Ovary (tissue), 10 donors: ENCODE data around the gene GTF2H2. TPM values are rescaled to one million over a fixed set of nuclear protein-coding genes. Genes with fewer than 3 reads are reported as not detected.
"Not testable (repeated sequence)": the region's sequence is repeated elsewhere in the genome, so short reads cannot be mapped to it uniquely, and the experiment has no call there.

Source experiments
- DNase-seq, 5 donors: peaks; one replicate each; pipeline ENCODE4 v3.0.0-alpha.2; 2019 to 2020
- H3K27ac ChIP-seq, 2 donors: fragments of 200-600 bp; one replicate each; pipeline versions ENCODE4 v1.5.1 to v1.8.0; 2019 to 2022
- H3K27me3 ChIP-seq: fragments of 200-600 bp; one replicate; pipeline ENCODE4 v1.8.0; 2022
- H3K36me3 ChIP-seq: fragments of 200-600 bp; sonication (generic); one replicate; pipeline ENCODE4 v1.5.1; 2019
- H3K4me1 ChIP-seq: one replicate; pipeline ENCODE4 v1.8.1; 2013; ENCODE audit warnings: mild to moderate bottlenecking, moderate library complexity; ENCODE audit not compliant: insufficient read depth
- H3K4me3 ChIP-seq: fragments of 200-600 bp; sonication (generic); one replicate; pipeline ENCODE4 v1.5.1; 2017
- H3K9me3 ChIP-seq, 2 donors: fragments of 200-600 bp in 1 of 2; sonication (generic) in 1 of 2; one replicate each; pipeline versions ENCODE4 v1.5.1 to v1.8.1; 2013 to 2019; ENCODE audit warnings: mild to moderate bottlenecking in 1 of 2, moderate library complexity in 1 of 2
- WGBS, 3 donors: extraction: QIAGEN DNeasy Blood & Tissue Kit in 1 of 3; methylation state at CpG; one replicate each; pipeline versions ENCODE4 v1.1.5 to v1.1.7; 2013 to 2017; 5-methylcytosine and 5-hydroxymethylcytosine counted together
- intact Hi-C, 4 donors: fragments of 100-400 bp; cut with DNase I; formaldehyde crosslinking; loops; one replicate each; pipeline versions ENCODE4 v1.11.0 to v1.15.1; 2022 to 2023
- long read RNA-seq, 3 donors: library from polyadenylated mRNA in 2 of 3; unstranded in 2 of 3; transcript quantifications; one replicate each; pipeline ENCODE4 v2.0.0 and lab custom pipeline, GENCODE V29; 2021 to 2026
- polyA plus RNA-seq, 2 donors: library from polyadenylated mRNA; stranded (reverse); fragments of 200-250 nt in 1 of 2; fragments of 350-450 nt in 1 of 2; fragmentation: Illumina TruSeq in 1 of 2; extraction: RNeasy Lipid Tissue Mini Kit (QIAGEN cat#74804) in 1 of 2; gene quantifications; one replicate each; pipeline ENCODE4 v1.2.3, GENCODE V29; 2013 to 2014
- total RNA-seq, 7 donors: library from RNA; depleted of rRNA in 2 of 7; stranded (reverse); fragments of >200 nt in 2 of 7; fragmentation: NEBNext Ultra II Directional in 3 of 7; extraction: Animal tissue kit (Norgen Biotek cat#: 25700) in 3 of 7; gene quantifications; one replicate each; pipeline versions ENCODE4 v1.1.0 to v1.2.4, GENCODE V29; 2016 to 2023
- donor health status: DM: no; HTN: no; CAD: no; lungs with moderate emphysema.
- donor health status: DM: no; HTN: no; CAD: no.
- donor health status: Bipolar disorder and iron deficiency.
- donor health status: DM: yes; HTN: yes; CAD: no.
- donor health status: DM: no; HTN: no; CAD: no.
- donor health status: DM: yes; HTN: yes; CAD: no.

GTF2H2 gene
- total RNA-seq (10 to 100 TPM in 6 of 7 donors, 1 to 10 TPM in 1; 5.4 to 34.6 (median 17.3) TPM), polyA plus RNA-seq (1 to 10 TPM; 6.1 to 7.4 TPM)
- long read RNA-seq, donor 1, full-length matches to known transcripts, result 11 of 47 reads
- long read RNA-seq, donor 1, partial matches to known transcripts, result 6 of 47 reads
- long read RNA-seq, donor 1, other reads (novel, unspliced or antisense), result 30 of 47 reads
- long read RNA-seq, donor 2, full-length matches to known transcripts, result 4 of 4 reads
- long read RNA-seq, donor 2, partial matches to known transcripts, result 0 of 4 reads
- long read RNA-seq, donor 2, other reads (novel, unspliced or antisense), result 0 of 4 reads
- long read RNA-seq, donor 3, partial matches to known transcripts, result 0 of 6 reads
- long read RNA-seq, donor 3, other reads (novel, unspliced or antisense), result 4 of 6 reads

DNA sequence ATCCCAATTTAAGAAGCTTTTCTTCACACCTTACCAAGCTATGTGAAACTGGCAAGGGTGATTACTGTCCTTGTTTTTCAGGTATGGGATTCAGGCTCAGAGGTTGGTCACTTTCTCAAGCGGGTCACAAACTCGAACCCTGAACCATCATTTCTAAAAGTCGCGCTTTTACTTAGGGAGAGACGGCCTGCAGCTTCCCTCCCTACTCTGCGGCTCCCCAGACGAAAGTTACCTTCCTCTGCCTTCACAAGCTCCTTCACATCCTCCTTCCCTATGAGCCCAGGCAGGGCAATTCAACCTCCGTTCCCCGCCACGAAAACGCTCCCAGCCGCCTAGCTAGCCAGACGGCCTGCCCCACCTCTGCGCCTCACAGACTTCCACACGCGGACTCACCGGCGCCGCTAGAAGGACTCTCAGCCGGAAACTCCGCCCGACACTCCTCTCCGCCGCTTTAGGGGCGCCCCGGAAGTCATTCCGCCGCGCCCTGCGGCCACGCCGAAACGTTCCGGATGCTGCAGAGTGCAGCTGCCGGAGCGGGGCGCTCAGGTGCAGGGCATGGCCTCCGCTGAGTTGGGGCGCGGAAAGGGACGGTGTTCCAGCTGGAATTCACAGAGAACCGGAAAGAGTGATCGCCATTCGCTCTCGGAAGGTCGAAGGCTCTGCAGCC is at the start of gene GTF2H2:
Gene GTF2H2, minus strand, starts transcription at position 415 of the 667 bp plus-strand sequence. CDS start 4,913 bp downstream, outside the sequence.
- H3K4me3 ChIP-seq, H3K27me3 ChIP-seq, H3K36me3 ChIP-seq, H3K27ac ChIP-seq, H3K4me1 ChIP-seq, intact Hi-C loops, H3K9me3 ChIP-seq, DNase-seq: not testable (repeated sequence)
- no CpG with 5 or more reads among the region's 46 CpGs for WGBS, 3 donors

DNA sequence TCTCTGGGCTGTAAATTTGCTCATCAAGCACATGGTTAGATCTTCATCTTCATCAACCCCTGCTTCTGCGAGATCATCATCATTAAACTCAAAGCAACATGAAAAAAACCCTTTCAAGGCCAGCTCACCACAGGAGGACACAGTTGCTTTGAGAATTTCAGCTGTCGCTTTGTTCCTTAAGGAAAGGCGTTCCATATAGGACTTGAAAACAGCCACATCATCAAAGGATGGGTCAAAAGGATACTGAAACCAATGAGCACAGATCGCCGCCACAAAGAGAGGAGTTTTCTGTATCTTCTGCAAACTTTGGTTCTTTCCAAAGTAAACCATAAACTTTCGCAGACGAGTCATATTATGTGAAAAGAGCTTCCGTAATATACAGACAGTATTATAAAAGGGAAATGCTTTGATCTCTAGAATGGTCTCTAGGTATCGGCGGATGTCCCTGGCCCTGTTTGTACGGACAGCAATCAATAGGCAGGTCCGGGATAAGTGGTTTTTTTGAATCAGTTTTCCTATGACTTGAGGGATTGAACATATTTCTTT is 42.3 kb upstream of the GTF2H2 start:
- no CpG with 5 or more reads among the region's 12 CpGs for WGBS, 3 donors
- intact Hi-C loops, H3K4me3 ChIP-seq, H3K36me3 ChIP-seq, H3K27ac ChIP-seq, H3K4me1 ChIP-seq, DNase-seq, H3K27me3 ChIP-seq, H3K9me3 ChIP-seq: not testable (repeated sequence)

DNA sequence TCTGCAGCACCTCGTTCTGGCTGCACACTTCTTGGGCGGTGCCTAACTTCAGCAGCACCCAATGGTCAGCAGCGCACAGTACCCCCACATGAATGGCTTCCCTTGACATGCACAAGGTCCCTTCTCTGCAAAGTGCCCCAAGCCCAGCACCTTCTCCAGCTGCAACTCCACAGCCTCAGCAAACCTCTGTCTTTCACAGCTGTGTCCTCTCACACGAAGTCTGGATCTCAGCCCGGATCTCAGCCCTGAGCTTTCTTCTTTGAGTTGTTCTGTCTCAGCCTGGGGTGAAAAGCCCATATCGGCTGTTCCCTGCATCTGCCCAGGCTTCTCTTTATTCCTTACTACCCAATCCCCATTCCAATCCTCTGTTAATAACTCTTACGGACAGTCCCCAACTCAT is 32.5 kb upstream of the GTF2H2 start:
- intact Hi-C loops, H3K27ac ChIP-seq, DNase-seq, H3K27me3 ChIP-seq, H3K4me3 ChIP-seq, H3K36me3 ChIP-seq, H3K4me1 ChIP-seq, H3K9me3 ChIP-seq: not testable (repeated sequence)
- no CpG with 5 or more reads among the region's 7 CpGs for WGBS, 3 donors

DNA sequence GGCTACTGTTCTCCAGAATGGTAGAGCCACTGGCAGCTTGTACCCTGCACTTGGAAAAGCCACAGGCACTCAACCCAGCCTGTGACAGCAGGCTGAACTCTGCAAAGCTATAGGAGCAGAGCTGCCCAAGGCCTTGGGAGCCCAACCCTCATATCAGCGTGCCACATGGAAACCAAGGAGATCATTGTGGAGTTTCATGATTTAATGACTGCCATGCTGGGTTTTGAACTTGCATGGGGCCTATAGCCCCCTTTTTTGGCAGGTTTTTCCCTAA is 30.4 kb upstream of the GTF2H2 start:
- H3K36me3 ChIP-seq, H3K4me3 ChIP-seq, H3K4me1 ChIP-seq, H3K9me3 ChIP-seq, H3K27me3 ChIP-seq, H3K27ac ChIP-seq, DNase-seq, intact Hi-C loops: not testable (repeated sequence)
- no CpG with 5 or more reads among the region's 1 CpG for WGBS, 3 donors

DNA sequence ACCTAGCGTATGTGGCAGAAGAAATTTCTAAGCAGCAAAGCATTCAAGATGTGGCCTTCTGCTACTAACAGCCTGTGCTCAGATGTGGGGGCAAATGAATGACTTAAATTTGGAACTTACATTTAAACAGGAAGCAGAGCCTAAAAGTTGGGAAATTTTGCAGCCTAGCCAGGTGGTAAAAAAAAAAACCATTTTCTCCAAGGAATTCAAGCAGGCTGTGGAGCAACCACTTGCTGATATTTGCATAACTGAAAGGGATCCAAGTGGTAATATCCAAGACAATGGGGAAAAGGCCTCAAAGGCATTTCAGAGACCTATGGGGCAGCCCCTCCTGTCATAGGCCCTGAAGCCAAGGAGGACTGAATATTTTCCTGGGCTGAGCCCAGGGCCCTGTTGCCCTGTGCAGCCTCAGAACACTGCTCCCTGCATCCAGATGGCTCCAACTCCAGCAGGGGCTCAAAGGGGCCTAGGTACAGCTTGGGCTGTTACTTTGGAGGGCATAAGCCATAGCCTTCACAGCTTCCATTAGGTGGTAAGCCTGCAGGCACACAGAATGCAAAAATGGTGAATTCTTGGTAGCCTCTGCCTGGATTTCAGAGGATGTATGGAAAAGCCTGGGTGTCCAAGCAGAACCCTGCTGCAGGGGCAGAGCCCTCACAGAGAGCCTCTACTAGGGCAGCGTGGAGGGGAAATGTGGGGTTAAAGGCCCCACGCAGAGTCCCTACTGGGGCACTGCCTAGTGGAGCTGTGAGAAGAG is 29.9 kb upstream of the GTF2H2 start:
- H3K4me3 ChIP-seq, intact Hi-C loops, H3K27ac ChIP-seq, H3K36me3 ChIP-seq, H3K9me3 ChIP-seq, H3K27me3 ChIP-seq, DNase-seq, H3K4me1 ChIP-seq: not testable (repeated sequence)
- 93 to 96% (median 95%) methylated on average over 2 of the region's 3 CpGs for WGBS, 3 donors

DNA sequence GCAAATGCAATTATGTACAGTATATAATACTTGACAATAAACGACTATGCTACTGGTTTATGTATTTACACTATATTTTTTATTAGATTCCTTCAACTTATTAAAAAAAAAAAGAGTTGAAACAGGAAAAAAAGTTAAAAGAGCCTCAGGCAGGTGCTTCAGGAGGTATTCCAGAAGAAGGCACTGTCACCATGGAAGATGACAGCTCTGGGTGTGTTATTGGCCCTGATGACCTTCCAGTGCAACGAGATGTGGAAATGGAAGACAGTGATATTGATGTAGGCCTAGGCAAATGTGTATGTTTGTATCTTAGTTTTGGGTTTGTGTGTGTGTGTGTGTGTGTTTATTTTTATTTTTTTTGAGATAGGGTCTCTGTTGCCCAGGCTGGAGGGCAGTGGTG is 22.3 kb upstream of the GTF2H2 start:
- H3K4me1 ChIP-seq, H3K9me3 ChIP-seq, H3K36me3 ChIP-seq, DNase-seq, H3K27ac ChIP-seq, H3K4me3 ChIP-seq, intact Hi-C loops, H3K27me3 ChIP-seq: not testable (repeated sequence)
- 56 to 94% (median 73%) methylated on average over 1 to 2 of the region's 2 CpGs for WGBS, 3 donors

DNA sequence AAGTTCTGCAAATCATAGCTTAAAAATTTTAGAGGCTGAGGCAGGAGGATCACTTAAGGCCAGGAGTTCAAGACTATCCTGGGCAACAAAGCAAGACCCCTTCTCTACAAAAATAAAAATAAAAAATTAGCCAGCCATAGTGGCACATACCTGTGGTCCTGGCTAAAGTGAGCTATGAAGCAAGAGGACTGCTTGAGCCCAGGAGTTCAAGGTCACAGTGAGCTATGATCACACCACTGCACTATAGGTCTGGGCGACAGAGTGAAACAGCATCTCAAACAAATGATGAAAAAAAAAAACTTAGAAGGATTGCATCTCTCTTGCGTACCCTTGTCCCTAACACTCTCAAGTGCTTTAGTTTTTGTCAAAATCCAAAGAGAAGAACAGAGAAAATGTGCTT is 21.3 kb upstream of the GTF2H2 start:
- H3K9me3 ChIP-seq, H3K27ac ChIP-seq, H3K36me3 ChIP-seq, DNase-seq, H3K4me3 ChIP-seq, H3K27me3 ChIP-seq, H3K4me1 ChIP-seq, intact Hi-C loops: not testable (repeated sequence)
- WGBS, 3 donors, result 96 to 100% methylated on average over 1 to 2 of the region's 2 CpGs; no CpG with 5 or more reads in 1 of the 3 donors

DNA sequence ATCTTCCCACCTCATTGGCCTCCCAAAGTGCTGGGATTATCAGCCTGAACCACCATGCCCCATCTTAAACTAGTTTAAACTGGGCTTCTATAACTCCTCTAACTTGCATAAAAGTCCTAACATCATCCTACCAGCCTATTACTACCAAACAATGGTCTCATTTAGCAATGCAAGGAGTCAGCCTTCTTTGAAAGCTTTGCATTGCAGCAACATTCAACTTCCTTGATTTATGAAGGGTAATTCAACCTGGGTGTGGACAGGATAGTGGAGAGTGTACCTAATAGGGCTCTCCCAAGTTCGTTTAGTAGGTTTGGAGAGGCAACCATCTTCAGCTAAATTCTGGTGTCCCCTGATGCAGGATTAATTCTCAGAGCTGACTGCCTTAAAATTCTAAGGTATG is 18.7 kb upstream of the GTF2H2 start:
- H3K4me1 ChIP-seq, H3K9me3 ChIP-seq, H3K4me3 ChIP-seq, DNase-seq, H3K27me3 ChIP-seq, H3K27ac ChIP-seq, H3K36me3 ChIP-seq, intact Hi-C loops: not testable (repeated sequence)
- no CpG with 5 or more reads among the region's 1 CpG for WGBS, 3 donors

DNA sequence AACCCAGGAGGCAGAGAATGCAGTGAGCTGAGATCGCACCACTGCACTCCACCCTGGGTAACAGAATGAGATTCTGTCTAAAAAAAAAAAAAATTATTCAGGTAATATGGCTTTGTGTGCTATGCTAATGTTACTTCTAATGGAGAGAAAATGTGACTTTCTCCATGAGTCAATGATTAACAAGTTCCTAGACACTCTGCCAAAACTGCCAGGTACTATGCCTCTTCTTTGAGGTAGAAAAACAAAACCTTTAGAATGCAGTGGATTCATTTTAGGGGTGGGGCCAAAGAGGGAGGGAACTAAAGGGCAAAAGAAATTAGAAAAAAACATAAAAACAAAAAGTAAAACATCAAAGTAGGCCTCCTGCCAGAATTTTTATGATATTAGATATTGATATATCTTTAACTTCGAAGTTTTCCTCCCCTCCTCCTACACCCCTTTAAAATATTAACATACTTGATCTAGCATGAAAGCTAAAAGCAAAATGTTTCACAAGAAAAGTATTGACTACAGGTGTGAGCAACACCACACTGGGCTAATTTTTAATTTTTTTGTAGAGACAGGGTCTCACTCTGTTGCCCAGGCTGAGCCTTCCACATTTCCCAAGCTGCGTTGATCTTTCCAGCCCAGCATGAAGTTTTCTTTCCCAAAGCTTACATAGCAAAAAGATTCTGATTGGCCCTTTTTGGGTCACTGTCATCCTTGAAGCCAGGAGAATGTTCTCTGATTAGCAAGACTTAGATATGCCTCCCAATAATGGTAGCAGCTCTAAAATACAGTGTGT is 17.0 kb upstream of the GTF2H2 start:
- H3K36me3 ChIP-seq, result not testable (repeated sequence)

DNA sequence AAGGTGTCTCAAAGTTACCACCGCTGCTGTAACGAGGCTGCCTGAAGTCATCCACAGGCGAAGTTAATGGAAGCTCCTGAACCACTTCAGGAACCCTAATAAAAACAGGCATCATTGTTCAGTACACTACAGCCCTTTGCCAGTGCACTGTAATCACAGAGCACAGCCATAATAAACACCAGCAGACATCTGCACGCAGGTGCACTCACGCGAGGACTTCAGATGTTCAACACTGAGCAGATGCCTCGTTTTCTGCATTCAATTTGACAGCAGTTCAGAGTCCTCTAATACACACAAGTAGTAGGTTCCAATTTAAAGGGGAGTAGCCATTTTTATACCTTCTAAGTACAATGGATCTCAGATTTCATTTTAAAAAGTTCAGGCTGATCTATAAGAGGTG is 15.4 kb upstream of the GTF2H2 start:
- H3K27ac ChIP-seq, H3K4me1 ChIP-seq, H3K36me3 ChIP-seq, H3K9me3 ChIP-seq, intact Hi-C loops, DNase-seq, H3K4me3 ChIP-seq, H3K27me3 ChIP-seq: not testable (repeated sequence)
- WGBS, 3 donors, result no CpG with 5 or more reads among the region's 7 CpGs

More for the DNA sequence above, 17.0 kb upstream of the GTF2H2 start:
- no CpG with 5 or more reads among the region's 3 CpGs for WGBS, 3 donors
- H3K27me3 ChIP-seq, H3K4me1 ChIP-seq, DNase-seq, H3K27ac ChIP-seq, H3K4me3 ChIP-seq, intact Hi-C loops, H3K9me3 ChIP-seq: not testable (repeated sequence)

DNA sequence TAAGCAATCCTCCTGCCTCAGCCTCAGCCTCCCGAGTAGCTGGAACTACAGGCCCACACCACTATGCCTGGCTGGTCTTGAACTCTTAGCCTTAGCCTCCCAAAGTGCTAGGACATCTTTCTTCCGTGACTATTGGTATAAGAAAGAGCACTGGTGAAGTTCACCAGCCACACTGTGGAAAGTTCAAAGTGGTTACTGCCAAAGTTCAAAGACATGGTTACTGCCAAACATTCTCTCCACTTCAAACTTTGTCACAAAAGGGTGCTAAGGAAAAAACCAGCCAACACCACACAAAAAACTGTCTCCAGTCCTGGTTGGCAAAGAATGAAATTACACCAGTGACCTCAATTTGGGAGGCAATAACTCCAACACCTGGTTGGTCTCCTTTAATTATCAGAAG is 14.9 kb upstream of the GTF2H2 start:
- H3K4me1 ChIP-seq, DNase-seq, H3K4me3 ChIP-seq, H3K9me3 ChIP-seq, H3K27me3 ChIP-seq, H3K36me3 ChIP-seq, H3K27ac ChIP-seq, intact Hi-C loops: not testable (repeated sequence)
- no CpG with 5 or more reads among the region's 2 CpGs for WGBS, 3 donors
